Stomach (tissue), 4 donors: ENCODE data around the gene INO80.

Experiments
- CTCF ChIP-seq, 7 experiments: fragments of 450-650 bp in 4 of 7; fragments of 200-600 bp in 3 of 7; sonication (generic) in 3 of 7; IDR thresholded peaks; one replicate each; pipeline ENCODE4 v1.5.1; 2016 to 2019; ENCODE audit warnings: antibody characterized with exemption in 7 of 7, control low read depth in 2 of 7, mild to moderate bottlenecking in 1 of 7
- POLR2A ChIP-seq, 4 donors: fragments of 450-650 bp; IDR thresholded peaks; one replicate each; pipeline ENCODE4 v1.6.1; 2016; ENCODE audit warnings: antibody characterized with exemption in 4 of 4, control low read depth in 2 of 4, mild to moderate bottlenecking in 1 of 4, moderate library complexity in 1 of 4

GRCh38 chr15:40958723-40959122 lies 157.4 kb downstream of the INO80 start:
- TF ChIP-seq POLR2A (IDR thresholded peaks at IDR 0.05) (no peak), CTCF (IDR thresholded peaks at IDR 0.05) (no peak)
